SK-N-DZ (cell line): ENCODE results near the gene PRKCH.

Experiments used
- DNase-seq: peaks from one replicate; pipeline ENCODE4 v3.0.0-alpha.2; 2015; ENCODE audit warnings: low spot score

The PRKCH gene

DNA sequence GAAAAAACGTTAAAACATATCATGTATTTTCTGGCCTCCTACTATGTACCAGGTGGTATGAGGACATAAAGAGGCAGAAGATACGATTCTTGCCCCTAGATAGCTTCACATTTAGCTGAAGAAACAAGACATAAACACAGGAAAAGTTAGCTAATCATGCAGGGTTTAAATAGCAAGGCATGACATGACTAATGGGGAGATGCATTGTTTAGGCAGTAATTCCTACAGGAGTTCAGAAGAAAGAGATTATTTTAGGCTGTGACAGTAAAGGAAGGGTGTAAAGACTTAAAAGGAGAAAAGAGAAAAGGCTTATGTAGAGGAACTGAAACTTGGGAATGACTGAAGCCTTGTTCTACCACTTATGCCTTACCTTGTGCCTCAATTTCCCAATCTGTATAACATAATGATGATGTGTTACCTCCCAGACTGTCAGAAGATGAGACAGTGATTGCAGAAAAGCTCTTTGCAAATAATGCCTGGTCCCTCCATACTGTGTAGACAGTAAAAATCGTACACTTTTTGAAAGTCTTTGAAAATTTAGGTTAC lies 44.4 kb downstream of the PRKCH start:
- DNase-seq: no peak

DNA sequence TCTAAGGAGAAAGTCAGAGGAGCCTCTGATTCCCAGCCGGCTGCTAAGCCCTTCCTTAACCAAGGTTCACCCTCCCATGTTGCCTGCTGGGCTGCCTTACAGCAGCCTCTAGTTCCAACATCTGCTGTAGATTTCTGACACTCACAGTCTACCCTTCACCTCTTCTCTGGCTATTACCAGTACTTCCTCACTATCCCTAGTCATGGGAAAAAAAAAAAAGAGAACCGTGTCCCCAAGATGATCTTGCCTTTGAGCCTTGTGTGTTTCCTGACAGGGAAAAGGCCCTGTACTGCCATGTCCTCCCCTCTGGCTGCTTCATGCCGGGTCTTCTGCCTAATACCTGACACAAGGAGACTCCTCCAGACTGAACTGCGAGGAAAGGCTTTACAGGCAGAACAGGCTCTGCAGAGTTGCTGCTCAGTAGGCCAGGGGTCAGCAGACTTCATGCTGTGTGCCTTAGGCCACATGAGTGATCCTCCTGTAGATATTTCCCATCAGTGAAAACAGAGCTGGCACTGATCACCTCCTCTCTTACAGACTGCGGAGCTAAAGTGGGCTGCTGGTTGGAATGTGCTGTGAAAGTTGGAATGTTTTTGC lies 46.8 kb downstream of the PRKCH start:
- no peak for DNase-seq

DNA sequence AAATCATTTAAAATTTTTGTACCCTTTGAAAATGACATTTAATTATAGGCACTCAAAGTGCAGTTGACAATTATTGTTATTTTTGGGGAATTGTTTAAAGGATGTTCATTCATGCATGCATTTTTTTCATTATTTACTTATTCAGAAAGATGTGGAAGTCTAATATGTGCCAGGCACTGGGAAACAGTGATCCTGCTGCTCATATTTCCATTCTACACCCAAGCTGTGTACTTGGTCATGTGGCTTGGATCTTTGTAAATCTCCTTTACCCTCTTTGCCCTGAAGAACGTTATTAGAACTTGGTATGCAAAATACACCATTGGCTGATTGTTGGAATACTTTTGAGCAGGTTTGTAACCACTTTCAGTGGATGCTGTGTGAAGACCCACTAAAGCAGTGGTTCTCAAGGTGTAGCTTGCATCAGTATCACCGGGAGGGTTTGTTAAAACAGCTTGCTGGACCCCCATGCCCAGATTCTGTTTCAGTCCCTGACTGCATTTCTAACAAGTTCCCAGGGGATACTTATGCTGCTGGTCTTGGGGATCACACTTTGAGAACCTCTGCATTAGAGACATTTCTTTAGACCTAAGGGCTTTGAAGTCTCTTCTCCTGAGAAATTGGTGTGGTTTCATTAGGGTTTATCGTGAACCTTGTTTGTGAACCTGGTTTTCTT lies 47.5 kb downstream of the PRKCH start:
- DNase-seq: no peak

DNA sequence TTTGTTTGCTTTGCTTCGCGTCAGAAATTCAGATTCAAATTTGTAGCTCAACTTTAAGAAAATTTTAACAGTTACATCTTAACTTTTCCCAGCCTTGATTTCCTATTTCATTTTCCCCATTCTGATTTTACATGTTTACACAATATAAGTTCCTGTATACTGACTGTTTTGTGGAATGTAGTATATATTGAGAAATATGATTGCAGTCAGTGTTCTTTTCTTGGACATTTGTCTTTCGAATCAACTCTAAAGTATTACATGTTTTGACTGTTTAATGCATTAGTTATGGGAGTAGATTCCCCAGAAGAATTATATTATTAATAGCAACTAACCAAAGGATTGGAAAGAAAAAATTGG lies 48.1 kb downstream of the PRKCH start:
- no peak for DNase-seq

DNA sequence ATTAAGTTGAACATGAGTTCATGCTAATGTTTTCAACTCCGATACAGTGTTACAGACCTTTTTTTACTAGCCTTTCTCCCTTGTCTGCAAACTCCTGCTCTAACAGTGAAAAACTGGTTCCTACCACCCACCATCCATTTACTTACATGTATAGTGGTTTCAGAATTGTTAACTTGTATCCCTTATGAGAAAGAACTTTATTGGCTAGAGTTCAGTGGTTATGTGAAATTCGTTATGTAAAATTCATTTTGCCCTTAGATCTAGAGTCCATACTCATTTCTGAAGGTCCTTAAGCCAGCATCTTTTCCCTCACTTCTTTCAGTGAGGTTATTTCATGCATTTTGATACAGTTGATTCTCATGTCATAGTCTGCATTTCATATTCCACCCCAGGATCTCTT lies 51.0 kb downstream of the PRKCH start:
- DNase-seq: no peak

DNA sequence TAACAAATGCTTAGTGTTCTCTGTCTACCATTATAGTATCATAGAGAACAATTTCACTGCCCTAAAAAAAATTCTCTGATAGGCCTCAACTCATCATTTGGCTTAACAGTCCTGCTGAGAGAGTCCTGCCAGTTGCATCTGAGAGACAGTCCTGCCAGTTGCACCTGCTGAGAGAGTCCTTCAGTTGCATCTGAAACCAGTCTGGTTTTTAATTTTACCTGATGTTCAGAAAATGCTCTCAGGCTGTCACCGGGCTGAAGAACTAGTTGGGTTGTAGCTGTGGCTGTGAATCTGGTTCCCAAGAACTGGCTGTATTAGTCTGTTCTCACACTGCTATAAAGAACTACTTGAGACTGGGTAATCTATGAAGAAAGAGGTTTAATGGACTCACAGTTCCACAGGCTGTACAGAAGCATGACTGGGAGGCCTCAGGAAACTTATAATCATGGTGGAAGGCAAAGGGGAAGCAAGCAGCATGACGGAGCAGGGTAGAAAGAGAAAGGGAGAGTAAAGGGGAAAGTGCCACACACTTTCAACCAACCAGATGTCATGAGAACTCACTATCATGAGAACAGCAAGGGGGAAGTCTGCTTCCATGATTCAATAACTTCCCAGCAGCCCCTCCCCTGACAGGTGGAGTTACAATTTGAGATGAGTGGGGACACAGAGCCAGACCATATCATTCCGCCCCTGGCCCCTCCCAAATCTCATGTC lies 51.6 kb downstream of the PRKCH start:
- no peak for DNase-seq

DNA sequence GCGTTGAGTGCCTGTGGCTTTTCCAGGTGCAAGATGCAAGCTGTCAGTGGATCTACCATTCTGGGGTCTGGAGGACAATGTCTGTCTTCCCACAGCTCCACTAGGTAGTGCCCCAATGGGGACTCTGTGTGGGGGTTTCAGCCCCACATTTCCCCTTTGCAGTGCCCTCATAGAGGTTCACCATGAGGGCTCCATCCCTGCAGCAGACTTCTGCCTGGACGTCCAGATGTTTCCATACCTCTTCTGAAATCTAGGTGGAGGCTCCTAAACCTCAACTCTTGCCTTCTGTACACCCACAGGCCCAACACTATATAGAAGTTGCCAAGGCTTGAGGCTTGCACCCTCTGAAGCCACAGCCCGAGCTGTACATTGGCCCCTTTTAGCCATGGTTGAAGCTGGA lies 52.9 kb downstream of the PRKCH start:
- no peak for DNase-seq

DNA sequence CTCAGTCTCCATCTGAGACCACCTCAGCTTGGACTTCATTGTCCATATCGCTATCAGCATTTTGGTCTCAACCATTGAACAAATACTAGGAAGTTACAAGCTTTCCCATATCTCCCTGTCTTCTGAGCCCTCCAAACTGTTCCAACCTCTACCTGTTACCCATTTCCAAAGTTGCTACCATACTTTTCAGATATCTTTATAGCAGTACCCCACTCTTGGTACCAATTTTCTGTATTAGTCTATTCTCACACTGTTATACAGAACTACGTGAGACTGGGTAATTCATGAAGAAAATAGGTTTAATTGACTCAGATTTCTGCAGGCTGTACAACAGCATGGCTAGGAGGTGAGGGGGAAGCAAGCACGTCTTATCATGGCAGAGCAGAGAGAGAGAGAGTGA lies 53.8 kb downstream of the PRKCH start:
- no peak for DNase-seq

DNA sequence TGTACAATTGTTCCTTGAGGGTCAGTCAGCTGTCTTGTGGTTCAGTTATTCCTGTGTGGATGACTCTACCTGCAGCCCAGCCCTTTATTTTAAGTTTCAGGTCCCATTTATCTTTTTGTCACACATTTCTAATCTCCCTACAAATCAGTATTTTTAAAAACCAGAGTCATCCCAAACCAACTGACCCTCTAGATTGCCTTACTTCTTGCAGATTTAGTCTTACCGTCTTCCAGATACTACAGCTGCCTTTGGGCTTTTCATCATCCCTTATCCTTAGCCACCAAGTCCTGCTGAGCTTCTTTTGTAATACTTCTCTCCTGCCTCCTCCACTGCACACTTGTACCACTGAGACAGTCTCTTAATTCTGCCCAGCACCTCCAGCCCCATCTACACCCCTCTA lies 54.9 kb downstream of the PRKCH start:
- no peak for DNase-seq

DNA sequence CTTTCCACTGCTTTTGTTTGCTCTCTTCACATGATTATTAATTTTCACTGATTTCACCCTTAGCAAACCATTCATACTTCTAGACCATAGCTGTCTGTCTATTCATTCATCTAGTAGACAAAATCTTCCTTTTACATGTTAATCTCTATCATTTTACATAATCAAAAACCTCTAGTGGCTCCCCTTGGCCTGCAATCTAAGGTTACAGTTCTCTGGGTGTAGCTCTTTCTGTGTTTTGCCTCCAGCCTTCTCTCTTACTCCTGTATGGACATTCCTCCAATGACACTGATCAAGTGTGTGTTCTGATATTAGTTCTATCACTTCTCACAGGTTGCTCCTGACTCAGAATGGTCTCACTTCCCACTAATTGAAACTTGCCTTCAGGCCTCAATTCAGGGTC lies 56.4 kb downstream of the PRKCH start:
- no peak for DNase-seq

DNA sequence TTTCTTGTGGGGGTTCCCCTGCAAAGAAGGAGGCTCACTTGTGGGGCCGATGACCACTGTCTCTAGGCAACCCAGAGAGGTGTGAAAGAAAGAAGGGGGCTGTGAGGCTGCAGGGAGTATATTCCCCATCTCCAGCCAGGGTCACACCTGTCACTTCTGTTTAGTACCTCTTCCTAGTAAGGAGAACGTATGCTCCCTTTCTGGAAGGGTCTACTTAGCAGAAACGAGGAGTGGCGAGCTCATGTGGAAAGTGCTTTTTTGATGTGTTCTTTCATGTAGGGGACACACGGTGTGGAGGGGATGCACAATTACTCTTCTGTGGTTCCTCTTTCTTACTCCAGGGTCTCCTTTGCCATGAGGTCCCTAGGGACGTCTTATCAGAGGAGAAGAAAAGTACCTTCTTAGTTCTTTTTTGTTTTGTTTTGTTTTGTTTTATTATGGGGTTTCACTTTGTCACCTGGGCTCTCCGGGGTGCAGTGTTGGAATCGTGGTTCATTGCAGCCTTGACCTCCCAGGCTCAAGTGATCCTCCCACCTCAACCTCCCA lies 58.3 kb downstream of the PRKCH start:
- no peak for DNase-seq

DNA sequence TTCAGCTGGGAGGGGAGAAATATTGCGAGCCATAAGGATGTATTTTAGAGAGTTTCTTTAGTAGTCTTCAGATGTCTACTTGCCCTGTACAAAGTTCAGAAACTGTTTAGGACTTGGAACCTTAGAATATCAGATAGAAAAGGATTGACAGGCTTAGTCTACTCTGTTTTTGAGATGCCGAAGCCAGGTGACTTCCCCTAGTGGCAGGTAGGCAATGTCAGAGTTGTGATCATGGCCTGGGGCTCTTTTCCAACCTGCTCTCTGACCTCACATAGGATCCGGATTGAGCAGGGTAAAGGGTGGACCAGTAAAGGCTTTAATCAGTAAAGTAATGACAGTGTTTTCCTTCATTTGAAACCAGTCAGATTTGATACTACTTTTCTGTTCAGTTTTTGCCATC lies 59.6 kb downstream of the PRKCH start:
- no peak for DNase-seq

DNA sequence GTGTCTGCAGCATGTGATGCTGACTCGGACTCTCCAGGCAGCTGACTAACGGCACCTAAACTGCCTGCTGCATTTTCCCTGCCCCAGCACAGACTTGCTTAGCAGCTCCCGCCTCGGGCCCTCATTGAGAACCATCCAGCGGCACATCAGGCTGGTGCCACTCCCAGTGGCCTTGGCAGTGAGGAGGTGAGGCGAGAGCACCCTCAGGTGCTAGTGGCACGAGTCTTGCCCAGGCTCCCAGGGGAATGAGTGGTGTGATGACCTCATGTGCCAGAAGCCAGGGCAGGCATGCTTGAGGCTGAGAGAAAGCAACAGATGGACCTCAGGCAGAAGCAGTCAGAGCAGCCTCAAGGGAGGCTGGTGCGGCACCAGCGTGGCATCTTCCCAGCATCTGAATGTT lies 60.2 kb downstream of the PRKCH start:
- no peak for DNase-seq

DNA sequence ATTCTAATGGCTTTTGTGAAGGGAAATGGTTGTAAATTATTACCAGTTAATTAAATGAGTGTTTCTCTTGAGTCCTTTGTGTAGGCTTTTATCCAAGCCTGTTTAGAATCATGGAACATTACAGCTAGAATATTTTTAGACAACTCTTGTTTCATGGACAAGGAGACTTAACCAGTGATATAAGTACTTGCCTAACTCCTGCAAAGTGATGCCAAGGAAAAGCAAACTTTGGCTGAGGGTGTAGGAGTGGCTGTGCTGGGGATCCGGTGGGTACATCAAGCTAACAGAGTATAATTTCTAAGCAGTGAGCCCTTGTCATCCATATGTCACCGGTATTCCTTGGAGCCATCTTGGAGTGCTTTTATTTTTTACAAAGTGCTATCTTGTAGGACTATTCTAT lies 61.5 kb downstream of the PRKCH start:
- DNase-seq: no peak

DNA sequence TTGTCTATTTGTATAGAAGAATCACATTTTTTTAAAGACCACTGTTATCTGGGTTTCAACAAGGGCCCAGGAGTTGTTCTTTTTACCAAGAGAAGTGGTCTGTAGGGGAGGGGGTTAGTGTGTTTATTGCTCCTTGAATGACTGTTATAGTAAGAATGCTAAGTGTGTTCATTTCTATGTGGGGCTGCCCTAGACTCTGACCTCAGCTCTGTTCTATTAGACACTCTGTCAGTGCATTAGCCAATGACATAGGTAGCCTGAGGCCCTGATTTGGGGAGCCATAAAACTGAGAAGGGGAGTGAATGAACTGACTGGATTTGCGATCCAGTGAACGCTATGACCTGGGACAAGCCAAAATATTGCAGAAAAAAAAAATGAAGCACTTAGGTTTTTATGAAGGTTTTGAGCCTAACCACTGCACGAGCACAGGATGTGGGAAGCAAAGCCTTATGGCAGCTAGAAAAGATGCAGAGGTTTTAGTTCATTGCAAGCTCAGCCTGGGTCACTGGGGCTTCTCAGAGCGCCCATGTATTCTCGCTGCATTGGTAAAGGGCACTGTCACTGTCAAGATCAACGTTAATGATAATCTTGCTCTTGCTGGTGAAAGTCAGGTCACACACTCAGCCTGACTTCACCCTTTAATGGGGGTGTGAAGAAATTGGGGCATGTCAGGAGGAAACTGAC lies 63.8 kb downstream of the PRKCH start:
- DNase-seq: no peak

DNA sequence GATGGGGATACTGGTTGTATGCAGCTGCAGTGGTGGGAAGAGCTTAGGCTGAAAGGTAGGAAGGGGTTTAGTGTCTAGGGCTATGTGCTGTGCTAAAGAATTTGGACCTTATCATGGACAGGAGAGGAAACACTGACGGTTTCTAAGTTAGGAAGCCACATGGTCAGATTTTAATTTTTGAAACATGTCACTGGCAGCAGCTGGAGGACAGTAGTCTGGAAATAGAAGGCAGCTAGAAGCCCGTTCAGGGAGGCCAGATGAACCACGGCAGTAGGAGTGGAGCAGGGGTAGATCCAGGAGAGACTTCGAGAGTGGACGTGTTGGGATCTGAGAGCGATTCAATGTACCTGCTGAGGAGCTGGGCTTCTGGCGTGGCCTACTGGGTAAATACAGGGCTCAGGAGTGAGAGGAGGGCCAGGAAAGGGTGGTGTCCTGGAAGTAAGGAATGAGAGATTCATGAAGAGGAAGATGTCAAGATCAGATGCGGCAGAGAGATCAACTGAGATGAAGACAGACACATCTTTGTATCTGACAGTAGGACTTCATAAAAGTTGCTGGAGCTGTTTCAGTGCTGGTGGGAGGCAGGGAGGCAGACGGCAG lies 64.9 kb downstream of the PRKCH start:
- no peak for DNase-seq

DNA sequence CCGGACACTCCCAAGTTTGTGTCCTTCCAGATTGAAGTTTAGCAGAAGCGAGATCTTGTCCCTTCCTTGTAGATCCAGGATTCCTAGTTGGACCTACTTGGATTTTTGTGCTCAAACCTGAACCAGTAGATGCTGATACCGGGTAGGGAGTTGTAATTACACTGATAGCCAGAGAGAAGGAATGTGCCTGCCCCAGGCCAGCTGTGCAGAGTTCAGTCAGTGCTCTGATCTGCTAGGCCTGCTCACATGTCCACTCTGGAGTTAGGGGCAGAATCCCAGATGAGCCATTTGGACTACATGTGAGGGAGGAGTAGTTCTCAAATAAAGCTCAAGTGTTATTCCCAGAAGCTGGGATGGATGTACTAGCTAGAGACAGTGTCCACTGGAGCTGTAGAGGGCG lies 65.7 kb downstream of the PRKCH start:
- DNase-seq: no peak

DNA sequence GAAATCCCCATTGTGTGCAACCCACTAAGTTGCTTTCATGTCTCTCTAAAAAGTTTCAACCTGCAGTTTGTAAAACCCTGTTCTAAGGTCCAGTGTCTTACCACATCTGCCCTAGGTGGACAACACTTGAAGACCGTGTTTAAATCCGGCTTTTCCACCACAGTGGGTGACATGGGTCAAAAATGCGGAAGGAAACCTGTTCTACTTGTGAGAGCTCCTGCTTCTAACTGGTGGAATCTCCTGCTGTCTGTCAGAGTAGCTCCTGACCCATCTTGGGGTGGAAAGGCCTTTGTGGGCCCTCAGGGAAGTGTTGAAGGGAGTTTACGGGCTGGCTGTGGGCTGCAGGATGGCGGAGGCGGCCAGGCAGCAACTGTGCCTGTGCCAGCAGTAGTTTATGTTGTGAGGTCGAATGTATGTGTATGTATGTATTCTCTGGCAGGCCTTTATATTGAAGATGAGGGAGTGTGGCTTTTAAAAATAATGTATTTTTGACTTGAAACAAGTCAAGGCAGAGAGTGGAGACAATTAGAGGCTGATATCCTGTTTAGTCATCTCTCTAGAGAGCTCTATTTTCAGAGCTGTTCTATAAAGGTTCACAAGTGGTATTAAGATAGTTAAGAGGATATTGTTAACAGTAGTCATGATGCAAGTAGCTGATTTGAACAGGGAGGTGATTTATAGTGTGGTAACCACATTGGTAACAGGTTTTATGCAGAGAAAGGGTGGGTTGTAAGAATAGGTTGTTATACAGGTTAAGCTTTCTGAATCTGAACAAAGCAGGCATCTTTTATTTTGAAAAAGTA lies 67.0 kb downstream of the PRKCH start:
- DNase-seq: no peak

DNA sequence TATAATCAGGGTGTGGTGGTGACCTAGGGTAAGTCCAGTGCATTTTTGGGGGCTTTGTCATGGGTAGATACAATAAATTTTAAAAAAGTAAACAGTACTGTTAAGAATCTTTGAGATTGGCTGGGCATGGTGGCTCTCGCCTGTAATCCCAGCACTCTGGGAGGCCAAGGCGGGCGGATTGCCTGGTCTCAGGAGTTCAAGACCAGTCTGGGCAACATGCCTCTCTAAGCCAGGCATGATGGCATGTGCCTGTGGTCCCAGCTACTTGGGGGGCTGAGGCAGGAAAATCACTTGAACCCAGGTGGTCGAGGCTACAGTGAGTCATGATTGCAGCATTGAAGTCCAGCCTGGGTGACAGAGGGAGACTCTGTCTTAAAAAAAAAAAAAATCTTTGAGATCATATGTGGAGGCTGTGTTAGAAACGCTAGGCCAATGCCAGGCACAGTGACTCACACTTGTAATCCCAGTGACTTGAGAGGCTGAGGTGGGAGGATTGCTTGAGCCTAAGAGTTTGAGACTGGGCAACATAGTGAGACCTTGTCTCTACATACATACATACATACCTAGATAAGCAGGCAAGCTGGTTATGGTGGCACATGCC lies 67.7 kb downstream of the PRKCH start:
- no peak for DNase-seq

DNA sequence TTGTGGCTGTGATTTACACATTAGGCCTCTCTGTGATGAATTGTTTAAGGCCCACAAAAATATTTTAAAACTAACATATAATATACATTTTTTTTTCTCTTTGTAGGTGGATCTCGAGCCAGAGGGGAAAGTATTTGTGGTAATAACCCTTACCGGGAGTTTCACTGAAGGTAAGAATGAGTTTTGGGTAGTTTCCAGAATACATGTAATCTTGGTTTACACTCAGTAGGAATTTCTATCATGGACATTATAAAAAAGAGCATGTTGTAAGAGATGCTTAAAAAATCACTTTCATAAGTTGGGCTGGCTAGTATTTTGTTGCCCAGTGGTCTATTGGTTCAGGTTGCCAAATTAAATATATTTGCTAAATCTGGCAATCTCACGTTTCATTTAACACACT lies 69.7 kb downstream of the PRKCH start:
- DNase-seq: no peak

DNA sequence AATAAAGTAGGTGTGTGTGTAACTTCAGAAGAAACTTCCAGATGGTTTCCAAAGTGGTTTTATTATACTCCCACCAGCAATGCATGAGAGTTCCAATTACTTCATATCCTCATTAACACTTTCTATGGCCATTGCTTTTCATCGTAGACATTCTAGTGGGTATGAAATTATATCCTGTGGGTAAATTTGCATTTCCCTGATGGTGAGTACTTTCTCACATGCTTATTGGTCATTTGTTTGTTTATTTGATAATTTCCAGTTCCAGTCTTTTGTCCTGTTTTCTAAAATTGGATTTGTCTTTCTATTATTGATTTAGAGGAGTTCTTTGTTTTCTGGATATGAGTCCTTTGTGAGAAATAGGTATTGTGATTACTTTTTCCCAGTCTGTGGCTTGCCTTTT lies 70.9 kb downstream of the PRKCH start:
- no peak for DNase-seq
